WTC11 (cell line): Measurements from ENCODE around the gene ZACN. TPM values are rescaled to one million over a fixed set of nuclear protein-coding genes. Genes with fewer than 3 reads are reported as not detected.

ENCODE experiments used
- ATAC-seq: fragments of 200-7000 bp; cut with Tn5 transposase; 2 replicates; pipeline ENCODE4 v1.10.0; 2021; ENCODE audit warnings: mild to moderate bottlenecking, moderate library complexity
- CTCF ChIA-PET: fragments of 300-600 bp; sonication (Branson Sonifier 250); formaldehyde crosslinking; loops from one replicate; lab custom pipeline; 2021; ENCODE audit warnings: antibody characterized with exemption; lab: Charles Lee
- POLR2A ChIA-PET: fragments of 350-600 bp; sonication (Branson Sonifier 250); formaldehyde crosslinking; loops from one replicate; lab custom pipeline; 2021; ENCODE audit warnings: antibody characterized with exemption; lab: Charles Lee
- DNase-seq: peaks from one replicate; pipeline ENCODE4 v3.0.0; 2021; ENCODE audit warnings: low spot score
- H3K27ac Mint-ChIP-seq: 2 replicates; pipeline ENCODE4 v1.8.0; 2021; ENCODE audit warnings: mixed read lengths
- H3K27me3 Mint-ChIP-seq: 2 replicates; pipeline ENCODE4 v1.8.0; 2021; ENCODE audit warnings: low read depth, mild to moderate bottlenecking, moderate library complexity, mixed read lengths
- H3K36me3 Mint-ChIP-seq: 2 replicates; pipeline ENCODE4 v1.8.0; 2021; ENCODE audit warnings: mixed read lengths
- H3K4me1 Mint-ChIP-seq: 2 replicates; pipeline ENCODE4 v1.8.0; 2022; ENCODE audit warnings: mixed read lengths
- H3K4me3 Mint-ChIP-seq: 2 replicates; pipeline ENCODE4 v1.8.0; 2021; ENCODE audit warnings: mild to moderate bottlenecking, moderate library complexity, mixed read lengths
- H3K9me3 Mint-ChIP-seq: 2 replicates; pipeline ENCODE4 v1.8.0; 2021; ENCODE audit warnings: mixed read lengths
- ATF6 ChIP-seq: sonication (generic); formaldehyde crosslinking; IDR thresholded peaks from 2 replicates; pipeline ENCODE4 v1.8.1; 2023; ENCODE audit warnings: mild to moderate bottlenecking, missing genetic modification reagents
- CDX4 ChIP-seq: fragments of 250-450 bp; sonication (Bioruptor Pico); IDR thresholded peaks from 2 replicates; pipeline ENCODE4 v1.9.0; 2021; ENCODE audit warnings: moderate library complexity, mild to moderate bottlenecking, inconsistent platforms, borderline replicate concordance
- CREM ChIP-seq: sonication (generic); formaldehyde crosslinking; IDR thresholded peaks from 2 replicates; pipeline ENCODE4 v1.8.1; 2022; ENCODE audit warnings: mild to moderate bottlenecking, missing genetic modification reagents, moderate library complexity
- CTCF ChIP-seq: fragments of 200-600 bp; IDR thresholded peaks from 2 replicates; pipeline ENCODE4 v1.8.0; 2022; ENCODE audit warnings: antibody characterized with exemption
- E2F1 ChIP-seq: sonication (generic); formaldehyde crosslinking; IDR thresholded peaks from 2 replicates; pipeline ENCODE4 v1.8.0; 2022; ENCODE audit warnings: mild to moderate bottlenecking, missing genetic modification reagents
- E2F4 ChIP-seq: sonication (generic); formaldehyde crosslinking; IDR thresholded peaks from 2 replicates; pipeline ENCODE4 v1.8.1; 2022; ENCODE audit warnings: low read depth, mild to moderate bottlenecking, moderate library complexity, missing genetic modification reagents, borderline replicate concordance
- ELF4 ChIP-seq: sonication (generic); formaldehyde crosslinking; IDR thresholded peaks from 2 replicates; pipeline ENCODE4 v1.8.1; 2022; ENCODE audit warnings: low read depth, mild to moderate bottlenecking, moderate library complexity, missing genetic modification reagents
- EMX1 ChIP-seq: fragments of 250-450 bp; sonication (Bioruptor Pico); IDR thresholded peaks from 2 replicates; pipeline ENCODE4 v1.8.0; 2021; ENCODE audit warnings: mild to moderate bottlenecking
- ETV6 ChIP-seq: sonication (generic); formaldehyde crosslinking; IDR thresholded peaks from 2 replicates; pipeline ENCODE4 v1.8.1; 2022; ENCODE audit warnings: mild to moderate bottlenecking, missing genetic modification reagents
- HMGXB4 ChIP-seq: sonication (generic); formaldehyde crosslinking; IDR thresholded peaks from 2 replicates; pipeline ENCODE4 v1.8.1; 2023; ENCODE audit warnings: mild to moderate bottlenecking, moderate library complexity, missing genetic modification reagents
- IRF1 ChIP-seq: sonication (generic); formaldehyde crosslinking; IDR thresholded peaks from 2 replicates; pipeline ENCODE4 v1.8.0; 2023; ENCODE audit warnings: missing genetic modification reagents
- NFE2L1 ChIP-seq: sonication (generic); formaldehyde crosslinking; IDR thresholded peaks from 2 replicates; pipeline ENCODE4 v1.8.1; 2023; ENCODE audit warnings: missing genetic modification reagents
- PREB ChIP-seq: sonication (generic); formaldehyde crosslinking; IDR thresholded peaks from 2 replicates; pipeline ENCODE4 v1.8.1; 2022; ENCODE audit warnings: mild to moderate bottlenecking, missing genetic modification reagents, moderate library complexity, borderline replicate concordance
- TCF7 ChIP-seq: sonication (generic); formaldehyde crosslinking; IDR thresholded peaks from 2 replicates; pipeline ENCODE4 v1.8.0; 2022; ENCODE audit warnings: mild to moderate bottlenecking, low read depth, missing genetic modification reagents, moderate library complexity
- TEAD1 ChIP-seq: sonication (generic); formaldehyde crosslinking; IDR thresholded peaks from 2 replicates; pipeline ENCODE4 v1.8.0; 2022; ENCODE audit warnings: mild to moderate bottlenecking, missing genetic modification reagents
- ZBTB43 ChIP-seq: sonication (generic); formaldehyde crosslinking; IDR thresholded peaks from 2 replicates; pipeline ENCODE4 v1.8.1; 2023; ENCODE audit warnings: mild to moderate bottlenecking, missing genetic modification reagents
- ZMAT4 ChIP-seq: fragments of 250-450 bp; sonication (Bioruptor Pico); IDR thresholded peaks from 2 replicates; pipeline ENCODE4 v1.9.0; 2021; ENCODE audit warnings: mild to moderate bottlenecking
- ZNF671 ChIP-seq: fragments of 250-450 bp; sonication (Bioruptor Pico); IDR thresholded peaks from 2 replicates; pipeline ENCODE4 v1.8.0; 2021; ENCODE audit warnings: mild to moderate bottlenecking
- total RNA-seq: library from RNA; stranded (reverse); gene quantifications from 3 replicates; pipeline ENCODE4 v1.2.3, GENCODE V29; 2021

Gene ZACN
- total RNA-seq, 1 experiment from 2014 or later, result 0.28 TPM

- no peak overlapping the region for H3K4me3 Mint-ChIP-seq
- CTCF ChIA-PET, result interaction anchor here (0.6 kb wide), 1 partner anchor 267 kb away, joined by 3 read pairs; no protein-coding TSS in a partner anchor
Observed at GRCh38 chr17:76085066-76085730, 6.2 kb downstream of the ZACN start.

More at GRCh38 chr17:76085066-76085730, 6.2 kb downstream of the ZACN start:
- H3K9me3 Mint-ChIP-seq, result no peaks in the 10 kb centered on the region
- no peak overlapping the region for H3K27ac Mint-ChIP-seq
- no peaks in the 10 kb centered on the region for H3K27me3 Mint-ChIP-seq
- no peak for ATAC-seq
- peaks cover 12% of the 10 kb centered on the region for H3K4me1 Mint-ChIP-seq
- POLR2A ChIA-PET, result no interaction called here
- TF ChIP-seq E2F1 (CRISPR knock-in tag) (no peak), EMX1 (CRISPR knock-in tag) (no peak), TEAD1 (no peak), ZBTB43 (no peak), PREB (CRISPR knock-in tag) (no peak), CTCF (no peak), TCF7 (CRISPR knock-in tag) (no peak), HMGXB4 (CRISPR knock-in tag) (no peak), ELF4 (CRISPR knock-in tag) (no peak), ATF6 (CRISPR knock-in tag) (no peak), ZMAT4 (CRISPR knock-in tag) (no peak), IRF1 (CRISPR knock-in tag) (no peak), ETV6 (CRISPR knock-in tag) (no peak), NFE2L1 (no peak), CREM (CRISPR knock-in tag) (no peak), CDX4 (no peak), E2F4 (CRISPR knock-in tag) (no peak), ZNF671 (CRISPR knock-in tag) (no peak)
- peaks cover 34% of the 10 kb centered on the region for H3K36me3 Mint-ChIP-seq
- no peak for DNase-seq
